Glutamatergic neuron (in vitro differentiated cells): ENCODE data around the gene LPIN2. TPM values are rescaled to one million over a fixed set of nuclear protein-coding genes. Genes with fewer than 3 reads are reported as not detected.
"Not testable (repeated sequence)": the region's sequence is repeated elsewhere in the genome, so short reads cannot be mapped to it uniquely, and the experiment has no call there.

Source experiments
- DNase-seq: peaks from one replicate; pipeline ENCODE4 v3.0.0; 2022
- H3K27ac Mint-ChIP-seq: one replicate; pipeline ENCODE4 v1.8.0; 2020; ENCODE audit warnings: mild to moderate bottlenecking, mixed read lengths, inconsistent platforms; ENCODE audit not compliant: unreplicated experiment
- H3K27me3 Mint-ChIP-seq: one replicate; pipeline ENCODE4 v1.8.0; 2020; ENCODE audit warnings: mild to moderate bottlenecking, moderate library complexity, mixed read lengths, inconsistent platforms; ENCODE audit not compliant: unreplicated experiment
- H3K36me3 Mint-ChIP-seq: one replicate; pipeline ENCODE4 v1.8.0; 2020; ENCODE audit warnings: mild to moderate bottlenecking, mixed read lengths, inconsistent platforms; ENCODE audit not compliant: unreplicated experiment
- H3K4me1 Mint-ChIP-seq: one replicate; pipeline ENCODE4 v1.8.0; 2020; ENCODE audit warnings: mild to moderate bottlenecking, low read depth, mixed read lengths, inconsistent platforms; ENCODE audit not compliant: unreplicated experiment
- H3K4me3 Mint-ChIP-seq: one replicate; pipeline ENCODE4 v1.8.0; 2020; ENCODE audit warnings: mild to moderate bottlenecking, mixed read lengths, inconsistent platforms; ENCODE audit not compliant: unreplicated experiment
- H3K9me3 Mint-ChIP-seq: one replicate; pipeline ENCODE4 v1.8.0; 2020; ENCODE audit warnings: mild to moderate bottlenecking, moderate library complexity, mixed read lengths, inconsistent platforms; ENCODE audit not compliant: unreplicated experiment
- total RNA-seq: library from RNA; stranded (reverse); fragmentation: NEBNext Ultra II Directional; extraction: Animal tissue kit (Norgen Biotek cat#: 25700); gene quantifications from one replicate; pipeline ENCODE4 v1.2.1, GENCODE V29; 2021; ENCODE audit not compliant: unreplicated experiment
- TF ChIP-seq, protein P1 (sequence below): fragments of 200-600 bp; sonication (generic); IDR thresholded peaks from one replicate; pipeline ENCODE4 v1.5.0; 2021; ENCODE audit not compliant: partially characterized antibody, unreplicated experiment

The LPIN2 gene
- total RNA-seq, 1 donor from 2014 or later, result 7.6 TPM

GRCh38 chr18:3005462-3005861, 7.5 kb downstream of the LPIN2 start:
- peaks cover 3% of the 10 kb centered on the region for H3K9me3 Mint-ChIP-seq
- no peak overlapping the region for H3K4me3 Mint-ChIP-seq
- no peak overlapping the region for H3K27ac Mint-ChIP-seq
- H3K36me3 Mint-ChIP-seq, result peaks cover 10% of the 10 kb centered on the region
- no peak for DNase-seq
- H3K4me1 Mint-ChIP-seq, result no peaks in the 10 kb centered on the region
- peaks cover 3% of the 10 kb centered on the region for H3K27me3 Mint-ChIP-seq
- TF ChIP-seq, protein P1, sequence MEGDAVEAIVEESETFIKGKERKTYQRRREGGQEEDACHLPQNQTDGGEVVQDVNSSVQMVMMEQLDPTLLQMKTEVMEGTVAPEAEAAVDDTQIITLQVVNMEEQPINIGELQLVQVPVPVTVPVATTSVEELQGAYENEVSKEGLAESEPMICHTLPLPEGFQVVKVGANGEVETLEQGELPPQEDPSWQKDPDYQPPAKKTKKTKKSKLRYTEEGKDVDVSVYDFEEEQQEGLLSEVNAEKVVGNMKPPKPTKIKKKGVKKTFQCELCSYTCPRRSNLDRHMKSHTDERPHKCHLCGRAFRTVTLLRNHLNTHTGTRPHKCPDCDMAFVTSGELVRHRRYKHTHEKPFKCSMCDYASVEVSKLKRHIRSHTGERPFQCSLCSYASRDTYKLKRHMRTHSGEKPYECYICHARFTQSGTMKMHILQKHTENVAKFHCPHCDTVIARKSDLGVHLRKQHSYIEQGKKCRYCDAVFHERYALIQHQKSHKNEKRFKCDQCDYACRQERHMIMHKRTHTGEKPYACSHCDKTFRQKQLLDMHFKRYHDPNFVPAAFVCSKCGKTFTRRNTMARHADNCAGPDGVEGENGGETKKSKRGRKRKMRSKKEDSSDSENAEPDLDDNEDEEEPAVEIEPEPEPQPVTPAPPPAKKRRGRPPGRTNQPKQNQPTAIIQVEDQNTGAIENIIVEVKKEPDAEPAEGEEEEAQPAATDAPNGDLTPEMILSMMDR, result no peak

GRCh38 chr18:3003766-3004165, 9.2 kb downstream of the LPIN2 start:
- not testable (repeated sequence) for H3K4me1 Mint-ChIP-seq, H3K9me3 Mint-ChIP-seq, H3K27me3 Mint-ChIP-seq, DNase-seq, H3K4me3 Mint-ChIP-seq, H3K27ac Mint-ChIP-seq
- peaks cover 10% of the 10 kb centered on the region for H3K36me3 Mint-ChIP-seq

DNA sequence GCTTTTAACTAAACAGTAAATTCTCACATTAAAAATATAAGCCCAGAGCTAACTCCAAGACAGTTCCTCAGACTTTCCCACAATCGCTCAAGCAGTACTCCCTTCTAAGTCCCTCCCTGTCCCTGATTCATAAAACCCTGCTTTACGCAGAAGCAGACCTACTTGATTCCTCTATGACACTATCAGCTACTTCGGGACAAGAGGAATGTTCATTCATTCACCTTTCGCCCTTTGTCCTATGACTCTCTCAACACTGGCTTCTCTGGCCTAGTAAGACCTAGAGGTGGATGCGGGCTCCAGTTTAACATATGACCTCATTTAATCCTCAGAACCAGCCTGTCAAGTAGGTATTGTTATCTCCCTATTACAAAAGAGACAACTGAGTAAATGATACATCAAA, 10.2 kb downstream of the LPIN2 start:
- no peaks in the 10 kb centered on the region for H3K27me3 Mint-ChIP-seq
- TF ChIP-seq, protein P1, result no peak
- no peaks in the 10 kb centered on the region for H3K4me1 Mint-ChIP-seq
- peaks cover 3% of the 10 kb centered on the region for H3K9me3 Mint-ChIP-seq
- H3K27ac Mint-ChIP-seq, result no peak overlapping the region
- DNase-seq, result no peak
- no peak overlapping the region for H3K4me3 Mint-ChIP-seq
- H3K36me3 Mint-ChIP-seq, result peaks cover 10% of the 10 kb centered on the region

- TF ChIP-seq, protein P1, result no peak
- H3K36me3 Mint-ChIP-seq, result no peaks in the 10 kb centered on the region
- no peak overlapping the region for H3K4me3 Mint-ChIP-seq
- DNase-seq, result no peak
- peaks cover 3% of the 10 kb centered on the region for H3K27me3 Mint-ChIP-seq
- H3K27ac Mint-ChIP-seq, result no peak overlapping the region
- no peaks in the 10 kb centered on the region for H3K4me1 Mint-ChIP-seq
- no peaks in the 10 kb centered on the region for H3K9me3 Mint-ChIP-seq
Observed at GRCh38 chr18:2998644-2999043, 14.3 kb downstream of the LPIN2 start.

DNA sequence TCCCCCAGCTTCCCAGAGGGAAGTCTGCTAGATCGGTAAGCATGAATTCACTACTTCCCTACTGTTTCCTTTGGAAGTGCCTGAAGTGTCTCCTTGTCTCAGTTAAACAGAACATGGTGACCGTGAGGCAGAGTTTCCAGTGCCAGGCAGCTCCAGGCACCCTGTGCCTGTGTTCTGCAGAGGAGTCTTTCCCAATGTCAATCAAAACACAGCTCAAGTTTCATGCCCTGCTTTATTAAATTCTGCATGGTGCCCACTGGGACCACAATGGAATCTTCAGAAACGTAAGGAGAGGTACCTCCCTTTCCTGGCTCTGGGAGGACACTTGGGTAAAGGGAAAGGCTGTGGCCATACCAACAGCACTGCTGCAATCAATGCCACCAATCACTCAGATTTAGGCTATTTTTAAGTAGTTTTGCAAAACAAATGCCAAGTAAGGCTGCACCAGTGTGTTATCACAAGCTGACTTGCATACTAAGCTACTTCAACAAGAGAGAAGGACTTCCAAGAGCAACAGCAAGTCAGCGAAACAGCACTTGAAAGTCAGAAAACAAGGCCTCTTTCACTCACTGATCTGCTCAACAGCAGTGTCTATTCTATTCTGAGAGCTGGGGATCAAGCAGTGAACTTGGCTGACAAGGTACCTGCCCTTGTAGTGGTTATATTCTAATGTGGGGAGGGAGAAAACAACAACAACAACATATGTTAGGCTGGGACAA, 14.9 kb downstream of the LPIN2 start:
- H3K4me1 Mint-ChIP-seq, result no peaks in the 10 kb centered on the region
- no peak overlapping the region for H3K4me3 Mint-ChIP-seq
- DNase-seq, result no peak
- H3K36me3 Mint-ChIP-seq, result no peaks in the 10 kb centered on the region
- no peak overlapping the region for H3K27ac Mint-ChIP-seq
- TF ChIP-seq, protein P1, result no peak
- no peaks in the 10 kb centered on the region for H3K9me3 Mint-ChIP-seq
- H3K27me3 Mint-ChIP-seq, result peaks cover 3% of the 10 kb centered on the region
